ENCODE data around the gene KLK5. TPM values are rescaled to one million over a fixed set of nuclear protein-coding genes. Genes with fewer than 3 reads are reported as not detected.
A peak's percentile ranks its signal among the peaks of the same experiment; 100 is the strongest.

The KLK5 gene
- polyA plus RNA-seq, 3 donors: not detected

DNA sequence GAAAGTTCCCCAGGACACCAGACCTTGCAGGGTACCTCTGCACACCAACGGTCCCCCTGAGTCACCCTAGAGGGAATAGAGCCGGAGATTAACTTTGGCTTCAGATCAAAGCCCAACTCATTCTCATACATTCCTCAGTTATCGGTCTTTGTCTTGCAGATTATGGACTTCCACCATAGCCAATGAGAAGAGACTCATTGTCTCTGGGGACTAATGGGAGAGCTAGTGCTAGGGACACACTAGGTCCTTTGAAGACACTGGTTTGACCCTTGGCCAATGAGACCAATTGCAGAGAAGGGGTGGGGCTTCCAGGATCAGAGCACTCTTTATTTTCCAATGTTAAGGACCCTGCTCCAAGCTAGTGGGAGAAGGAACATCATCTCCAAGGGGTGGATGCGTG, 24.8 kb upstream of the KLK5 start:
- no peaks in the 10 kb centered on the region for H3K36me3 ChIP-seq (replicated peaks in 1 of 2; ENCODE audit: control insufficient read depth in 1 of 2, insufficient read depth in 2 of 2, low read length in 2 of 2)
- H3K79me2 ChIP-seq (ENCODE audit: insufficient read depth, low read length): no peaks in the 10 kb centered on the region
- H4K20me1 ChIP-seq (ENCODE audit: insufficient read depth, low read length): no peaks in the 10 kb centered on the region
- H3K4me1 ChIP-seq (ENCODE audit: control insufficient read depth in 1 of 2, insufficient read depth in 2 of 2, low read length in 2 of 2): no peaks in the 10 kb centered on the region
- H3K27ac ChIP-seq (ENCODE audit: low read depth in 1 of 2, low read length in 2 of 2): no peak overlapping the region
- no peak overlapping the region for H3K27ac Mint-ChIP-seq
- H2AFZ ChIP-seq (ENCODE audit: insufficient read depth, low read depth, low read length, poor library complexity, severe bottlenecking): no peak overlapping the region
- intact Hi-C loops (cut with micrococcal nuclease): no loop called here
- H3K27me3 ChIP-seq (ENCODE audit: control insufficient read depth in 2 of 2, insufficient read depth in 2 of 2, low read length in 2 of 2): peaks cover 0 to 3% of the 10 kb centered on the region in 2 donors
- no peak overlapping the region for H3K4me3 Mint-ChIP-seq
- peaks cover 12 to 29% (median 16%) of the 10 kb centered on the region in 3 donors for H3K27me3 Mint-ChIP-seq (ENCODE audit: low read depth in 3 of 3)
- no peak overlapping the region for H3K4me2 ChIP-seq (replicated peaks; ENCODE audit: extremely low read depth, low read length, poor library complexity, severe bottlenecking)
- DNase-seq: no peak
- H3K4me3 ChIP-seq (replicated peaks in 1 of 3; ENCODE audit: low read depth in 2 of 3, low read length in 3 of 3): no peak overlapping the region
- H3K9me3 Mint-ChIP-seq: peaks cover 0 to 5% (median 0%) of the 10 kb centered on the region in 7 donors
- no peaks in the 10 kb centered on the region for H3K4me1 Mint-ChIP-seq
- no peaks in the 10 kb centered on the region for H3K9me3 ChIP-seq (replicated peaks in 1 of 2; ENCODE audit: control insufficient read depth in 1 of 2, insufficient read depth in 1 of 2, low read length in 2 of 2)
- WGBS (ENCODE audit: insufficient coverage): 100% methylated on average over 1 of the region's 4 CpGs
- H3K36me3 Mint-ChIP-seq: no peaks in the 10 kb centered on the region
- no peak overlapping the region for H3K9ac ChIP-seq (ENCODE audit: insufficient read depth, low read length, poor library complexity, severe bottlenecking)
- TF ChIP-seq, protein P1, sequence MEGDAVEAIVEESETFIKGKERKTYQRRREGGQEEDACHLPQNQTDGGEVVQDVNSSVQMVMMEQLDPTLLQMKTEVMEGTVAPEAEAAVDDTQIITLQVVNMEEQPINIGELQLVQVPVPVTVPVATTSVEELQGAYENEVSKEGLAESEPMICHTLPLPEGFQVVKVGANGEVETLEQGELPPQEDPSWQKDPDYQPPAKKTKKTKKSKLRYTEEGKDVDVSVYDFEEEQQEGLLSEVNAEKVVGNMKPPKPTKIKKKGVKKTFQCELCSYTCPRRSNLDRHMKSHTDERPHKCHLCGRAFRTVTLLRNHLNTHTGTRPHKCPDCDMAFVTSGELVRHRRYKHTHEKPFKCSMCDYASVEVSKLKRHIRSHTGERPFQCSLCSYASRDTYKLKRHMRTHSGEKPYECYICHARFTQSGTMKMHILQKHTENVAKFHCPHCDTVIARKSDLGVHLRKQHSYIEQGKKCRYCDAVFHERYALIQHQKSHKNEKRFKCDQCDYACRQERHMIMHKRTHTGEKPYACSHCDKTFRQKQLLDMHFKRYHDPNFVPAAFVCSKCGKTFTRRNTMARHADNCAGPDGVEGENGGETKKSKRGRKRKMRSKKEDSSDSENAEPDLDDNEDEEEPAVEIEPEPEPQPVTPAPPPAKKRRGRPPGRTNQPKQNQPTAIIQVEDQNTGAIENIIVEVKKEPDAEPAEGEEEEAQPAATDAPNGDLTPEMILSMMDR (IDR thresholded peaks at IDR 0.05): no peak

DNA sequence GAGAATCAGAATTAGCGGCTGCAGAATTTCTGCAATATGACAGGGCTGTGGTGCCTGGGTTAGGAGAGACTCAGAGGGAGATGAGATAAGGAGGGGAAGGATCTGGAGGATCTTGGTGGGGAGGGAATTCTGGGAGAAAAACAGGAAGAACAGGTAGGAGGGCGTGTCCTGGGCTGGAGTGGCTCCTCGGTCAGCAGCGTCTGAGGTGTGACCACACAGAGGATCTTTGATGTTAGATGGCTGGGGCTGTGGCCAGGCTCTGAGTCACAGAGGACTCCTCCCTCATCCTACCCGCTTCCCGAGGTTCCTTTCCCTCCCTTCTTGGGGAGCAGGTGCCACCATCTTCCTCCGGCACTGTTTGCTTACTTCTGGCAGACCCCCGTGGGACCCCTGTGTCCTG, 22.9 kb upstream of the KLK5 start:
- H3K27ac ChIP-seq (ENCODE audit: low read depth in 1 of 2, low read length in 2 of 2): no peak overlapping the region
- H3K4me1 ChIP-seq (ENCODE audit: control insufficient read depth in 1 of 2, insufficient read depth in 2 of 2, low read length in 2 of 2): no peaks in the 10 kb centered on the region
- no peak overlapping the region for H3K9ac ChIP-seq (ENCODE audit: insufficient read depth, low read length, poor library complexity, severe bottlenecking)
- Mint-ChIP-seq H3K4me1 (no peaks in the 10 kb centered on the region), H3K36me3 (no peaks in the 10 kb centered on the region), H3K27me3 (ENCODE audit: low read depth in 3 of 3) (peaks cover 12 to 23% (median 15%) of the 10 kb centered on the region in 3 donors), H3K27ac (peak overlapping the region in 2 of 7 donors; percentile 14 to 73), H3K9me3 (peaks cover 0 to 3% (median 0%) of the 10 kb centered on the region in 7 donors), H3K4me3 (no peak overlapping the region)
- H3K4me2 ChIP-seq (replicated peaks; ENCODE audit: extremely low read depth, low read length, poor library complexity, severe bottlenecking): no peak overlapping the region
- peaks cover 0 to 3% of the 10 kb centered on the region in 2 donors for H3K27me3 ChIP-seq (ENCODE audit: control insufficient read depth in 2 of 2, insufficient read depth in 2 of 2, low read length in 2 of 2)
- H4K20me1 ChIP-seq (ENCODE audit: insufficient read depth, low read length): no peaks in the 10 kb centered on the region
- no peak overlapping the region for H2AFZ ChIP-seq (ENCODE audit: insufficient read depth, low read depth, low read length, poor library complexity, severe bottlenecking)
- H3K9me3 ChIP-seq (replicated peaks in 1 of 2; ENCODE audit: control insufficient read depth in 1 of 2, insufficient read depth in 1 of 2, low read length in 2 of 2): no peaks in the 10 kb centered on the region
- DNase-seq: no peak
- TF ChIP-seq, protein P1 (IDR thresholded peaks at IDR 0.05): no peak
- no peaks in the 10 kb centered on the region for H3K79me2 ChIP-seq (ENCODE audit: insufficient read depth, low read length)
- intact Hi-C loops (cut with micrococcal nuclease): no loop called here
- WGBS (ENCODE audit: insufficient coverage): 27% methylated on average over 6 of the region's 8 CpGs
- no peak overlapping the region for H3K4me3 ChIP-seq (replicated peaks in 1 of 3; ENCODE audit: low read depth in 2 of 3, low read length in 3 of 3)
- no peaks in the 10 kb centered on the region for H3K36me3 ChIP-seq (replicated peaks in 1 of 2; ENCODE audit: control insufficient read depth in 1 of 2, insufficient read depth in 2 of 2, low read length in 2 of 2)

Data from CD14-positive monocyte (primary cell).